Kidney epithelial cell (primary cell): ENCODE results near the gene RAB5B. TPM values are rescaled to one million over a fixed set of nuclear protein-coding genes. Genes with fewer than 3 reads are reported as not detected.

Experiments used
- DNase-seq: peaks from one replicate; pipeline ENCODE4 v3.0.0-alpha.2; 2010; ENCODE audit warnings: low read depth
- H3K27me3 ChIP-seq: 2 replicates; pipeline ENCODE4 v1.6.0; 2011; ENCODE audit warnings: low read length; ENCODE audit not compliant: control insufficient read depth, insufficient read depth
- H3K36me3 ChIP-seq: 2 replicates; pipeline ENCODE4 v1.5.1; 2011; ENCODE audit warnings: low read length; ENCODE audit not compliant: control insufficient read depth, insufficient read depth
- H3K4me3 ChIP-seq: 2 replicates; pipeline ENCODE4 v1.5.1; 2011; ENCODE audit warnings: low read depth, mild to moderate bottlenecking, control low read depth, low read length
- total RNA-seq: library from RNA; depleted of rRNA; stranded (reverse); fragments of >200 nt; gene quantifications from 2 replicates; pipeline ENCODE4 v1.2.3, GENCODE V29; 2015
- TF ChIP-seq, protein P1 (sequence below): IDR thresholded peaks from 2 replicates; pipeline ENCODE4 v1.5.1; 2011; ENCODE audit warnings: mild to moderate bottlenecking, moderate library complexity, low read length, control low read depth, inconsistent platforms; ENCODE audit not compliant: insufficient read depth, poor library complexity, severe bottlenecking

The RAB5B gene
- total RNA-seq, 1 donor from 2014 or later = 81.0 TPM

DNA sequence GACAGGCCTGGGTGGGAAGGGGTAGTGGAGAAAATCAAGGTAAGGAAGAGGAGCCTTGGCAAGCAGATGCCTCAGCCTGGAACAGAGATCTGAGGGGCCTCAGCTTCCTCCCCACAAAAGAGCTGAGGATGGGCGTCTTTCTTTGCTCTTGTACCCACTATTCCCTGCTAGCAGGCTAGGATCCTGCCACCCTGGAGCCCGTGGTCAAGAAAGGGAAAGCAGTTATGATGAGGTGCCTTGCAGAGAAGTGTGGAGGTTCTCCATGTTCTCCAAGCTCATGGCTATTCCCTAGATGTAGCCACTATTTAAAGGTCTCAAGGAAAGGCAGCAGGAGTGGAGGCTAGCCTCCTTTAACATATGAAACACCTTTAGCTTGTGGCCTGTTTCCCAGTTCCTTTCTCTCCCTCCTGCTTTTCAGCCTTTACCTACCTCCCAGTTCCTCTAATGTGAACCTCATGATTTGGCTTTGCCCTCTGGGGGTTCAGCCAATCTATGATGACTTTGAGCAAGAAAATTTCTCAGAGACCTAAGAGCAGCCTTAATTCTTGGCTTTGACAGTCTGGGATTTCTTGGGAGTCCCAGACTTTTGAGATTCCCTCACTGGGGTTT is 48.1 kb downstream of the RAB5B start:
- H3K36me3 ChIP-seq = no peaks in the 10 kb centered on the region
- TF ChIP-seq, protein P1, sequence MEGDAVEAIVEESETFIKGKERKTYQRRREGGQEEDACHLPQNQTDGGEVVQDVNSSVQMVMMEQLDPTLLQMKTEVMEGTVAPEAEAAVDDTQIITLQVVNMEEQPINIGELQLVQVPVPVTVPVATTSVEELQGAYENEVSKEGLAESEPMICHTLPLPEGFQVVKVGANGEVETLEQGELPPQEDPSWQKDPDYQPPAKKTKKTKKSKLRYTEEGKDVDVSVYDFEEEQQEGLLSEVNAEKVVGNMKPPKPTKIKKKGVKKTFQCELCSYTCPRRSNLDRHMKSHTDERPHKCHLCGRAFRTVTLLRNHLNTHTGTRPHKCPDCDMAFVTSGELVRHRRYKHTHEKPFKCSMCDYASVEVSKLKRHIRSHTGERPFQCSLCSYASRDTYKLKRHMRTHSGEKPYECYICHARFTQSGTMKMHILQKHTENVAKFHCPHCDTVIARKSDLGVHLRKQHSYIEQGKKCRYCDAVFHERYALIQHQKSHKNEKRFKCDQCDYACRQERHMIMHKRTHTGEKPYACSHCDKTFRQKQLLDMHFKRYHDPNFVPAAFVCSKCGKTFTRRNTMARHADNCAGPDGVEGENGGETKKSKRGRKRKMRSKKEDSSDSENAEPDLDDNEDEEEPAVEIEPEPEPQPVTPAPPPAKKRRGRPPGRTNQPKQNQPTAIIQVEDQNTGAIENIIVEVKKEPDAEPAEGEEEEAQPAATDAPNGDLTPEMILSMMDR = no peak
- no peak overlapping the region for H3K4me3 ChIP-seq
- DNase-seq = no peak
- no peaks in the 10 kb centered on the region for H3K27me3 ChIP-seq

DNA sequence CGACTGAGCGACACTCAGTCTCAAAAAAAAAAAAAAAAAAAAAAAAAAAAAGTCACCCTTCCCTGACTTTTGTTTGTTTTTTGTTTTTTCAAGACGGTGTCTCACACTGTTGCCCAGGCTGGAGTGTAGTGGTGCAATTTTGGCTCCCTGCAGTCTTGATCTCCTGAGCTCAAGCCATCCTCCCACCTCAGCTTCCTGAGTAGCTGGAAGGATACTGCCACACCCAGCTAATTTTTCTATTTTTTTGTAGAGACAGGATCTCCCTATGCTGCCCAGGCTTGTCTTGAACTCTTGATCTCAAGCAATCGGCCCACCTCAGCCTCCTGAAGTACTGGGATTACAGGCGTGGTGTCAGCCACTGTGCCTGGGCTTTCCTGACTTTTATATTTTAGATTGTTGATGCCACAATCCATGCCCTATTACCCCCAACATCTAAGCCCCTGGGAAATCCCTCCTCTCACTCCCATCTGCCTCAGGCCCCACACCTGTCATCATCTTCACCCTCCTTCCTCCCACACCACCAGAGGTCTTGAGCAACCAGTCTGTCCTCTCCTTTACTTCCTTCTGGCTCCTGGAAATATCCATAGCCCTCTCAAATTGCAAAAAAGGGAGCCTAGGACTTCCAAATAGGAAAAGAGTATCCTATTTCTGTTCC is 54.8 kb downstream of the RAB5B start:
- Histone ChIP-seq H3K4me3 (no peak overlapping the region), H3K36me3 (no peaks in the 10 kb centered on the region), H3K27me3 (no peaks in the 10 kb centered on the region)
- TF ChIP-seq, protein P1 = no peak
- no peak for DNase-seq

DNA sequence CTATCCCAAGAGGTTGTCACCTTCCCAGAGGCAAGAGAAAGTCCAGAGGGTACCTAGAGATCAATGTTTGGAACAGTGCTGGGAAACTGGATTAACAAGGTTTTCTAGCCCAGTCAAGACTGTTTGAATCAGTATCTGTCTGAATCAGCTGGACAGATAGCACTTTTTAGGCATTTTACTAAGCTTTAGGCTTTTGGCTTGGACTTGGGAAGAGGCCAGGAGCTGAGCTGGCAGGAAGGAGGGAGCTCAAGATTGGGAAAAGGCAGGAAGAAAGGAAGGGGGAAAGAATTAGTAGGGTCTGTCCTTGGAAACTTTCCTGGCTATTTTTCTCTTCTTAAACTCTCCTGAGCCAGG is 55.3 kb downstream of the RAB5B start:
- TF ChIP-seq, protein P1 = no peak
- Histone ChIP-seq H3K36me3 (no peaks in the 10 kb centered on the region), H3K27me3 (no peaks in the 10 kb centered on the region), H3K4me3 (no peak overlapping the region)
- no peak for DNase-seq

DNA sequence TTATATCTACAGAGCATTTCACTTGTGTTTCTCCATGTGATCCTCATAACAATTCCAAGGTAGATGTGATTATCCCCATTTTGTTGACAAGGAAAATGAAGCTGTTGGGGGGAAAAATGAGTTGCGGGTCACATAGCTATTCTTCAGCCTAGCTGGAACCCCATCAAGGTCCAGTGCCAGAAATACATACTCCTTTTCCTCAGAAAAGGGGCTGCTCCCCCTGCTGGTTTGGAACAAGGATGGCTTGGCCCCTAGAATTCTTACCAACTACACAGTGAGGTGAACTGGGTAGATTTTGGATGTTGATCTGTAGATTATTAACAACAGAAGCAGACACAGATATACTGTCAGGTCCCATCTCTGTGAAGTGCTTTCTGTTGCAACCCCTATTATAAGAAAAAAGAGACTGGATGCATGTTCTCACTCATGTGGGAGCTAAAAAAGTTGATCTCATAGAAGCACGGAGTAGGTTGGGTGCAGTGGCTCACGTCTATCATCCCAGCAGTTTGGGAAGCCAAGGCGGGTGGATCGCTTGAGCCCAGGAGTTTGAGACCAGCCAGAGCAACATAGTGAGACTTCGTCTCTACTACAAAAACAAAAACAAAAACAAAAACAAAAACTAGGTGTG is 55.9 kb downstream of the RAB5B start:
- DNase-seq = no peak
- Histone ChIP-seq H3K4me3 (no peak overlapping the region), H3K36me3 (no peaks in the 10 kb centered on the region), H3K27me3 (no peaks in the 10 kb centered on the region)
- TF ChIP-seq, protein P1 = peak; percentile 85

DNA sequence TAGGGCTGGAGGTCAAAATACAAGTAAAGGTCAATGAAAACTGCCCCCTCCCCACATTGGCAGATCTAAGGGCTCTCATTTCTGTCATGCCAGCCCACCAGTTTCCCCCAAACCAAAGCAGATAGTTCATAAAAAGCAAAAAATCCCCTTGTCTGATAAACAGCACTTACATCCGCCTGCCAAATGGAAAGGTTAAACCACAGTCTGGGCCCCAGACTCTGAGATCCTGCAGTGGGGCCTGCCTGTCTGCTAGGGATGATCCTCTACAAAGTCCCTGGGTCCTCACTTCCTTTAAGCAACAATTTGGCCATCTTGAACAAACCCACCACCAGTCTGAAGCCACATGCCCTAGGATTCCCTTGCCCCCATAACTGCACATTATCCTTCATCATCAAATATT is 58.1 kb downstream of the RAB5B start:
- DNase-seq = no peak
- H3K36me3 ChIP-seq = no peaks in the 10 kb centered on the region
- no peaks in the 10 kb centered on the region for H3K27me3 ChIP-seq
- no peak overlapping the region for H3K4me3 ChIP-seq
- TF ChIP-seq, protein P1 = no peak
